C1 segment of cervical spinal cord (tissue), 14 donors: Measurements from ENCODE around the gene BEST3.
"Not testable (repeated sequence)": the region's sequence is repeated elsewhere in the genome, so short reads cannot be mapped to it uniquely, and the experiment has no call there.

Experiments
- DNase-seq, 14 donors: peaks; one replicate each; lab custom pipeline; 2025; lab: John Stamatoyannopoulos, UW

The BEST3 gene

DNA sequence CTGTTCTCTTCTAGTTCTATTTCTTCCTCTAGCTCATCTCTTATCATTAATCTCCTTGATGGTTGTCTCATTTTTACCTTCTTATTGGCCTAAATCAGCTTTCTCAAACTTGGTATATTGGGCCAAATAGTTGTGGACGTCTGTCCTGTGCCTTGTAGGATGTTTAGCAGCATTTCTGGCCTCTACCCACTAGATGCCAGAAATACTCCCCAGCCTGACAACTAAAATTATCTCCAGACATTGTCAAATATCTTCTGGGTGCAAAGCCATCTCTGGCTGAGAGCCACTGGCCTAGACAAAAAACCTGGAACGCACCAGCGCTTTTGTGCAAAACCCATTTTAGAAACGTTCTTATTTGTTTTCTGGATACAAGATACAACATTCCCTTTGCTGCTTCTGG lies 49.6 kb downstream of the BEST3 start:
- DNase-seq = peak in 1 of 14 donors; percentile 41

DNA sequence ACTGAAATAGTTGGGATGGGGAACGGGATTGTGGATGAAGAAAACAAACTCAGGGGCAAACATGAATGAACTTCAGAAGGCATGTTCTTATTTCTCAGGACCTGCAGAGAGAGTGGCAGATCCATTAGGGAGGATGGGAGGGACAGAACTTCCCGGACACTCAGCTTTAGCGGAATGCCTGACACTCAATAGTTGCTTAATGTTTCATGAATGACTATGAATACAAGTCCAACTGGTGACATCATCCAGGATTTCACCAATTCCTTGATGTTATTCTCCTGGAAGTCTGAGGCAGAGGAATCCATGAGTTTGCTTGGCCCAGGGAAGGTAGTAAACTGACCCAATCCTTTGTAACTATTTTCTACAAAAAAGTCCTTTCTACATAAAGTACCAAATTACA lies 50.6 kb downstream of the BEST3 start:
- no peak for DNase-seq

DNA sequence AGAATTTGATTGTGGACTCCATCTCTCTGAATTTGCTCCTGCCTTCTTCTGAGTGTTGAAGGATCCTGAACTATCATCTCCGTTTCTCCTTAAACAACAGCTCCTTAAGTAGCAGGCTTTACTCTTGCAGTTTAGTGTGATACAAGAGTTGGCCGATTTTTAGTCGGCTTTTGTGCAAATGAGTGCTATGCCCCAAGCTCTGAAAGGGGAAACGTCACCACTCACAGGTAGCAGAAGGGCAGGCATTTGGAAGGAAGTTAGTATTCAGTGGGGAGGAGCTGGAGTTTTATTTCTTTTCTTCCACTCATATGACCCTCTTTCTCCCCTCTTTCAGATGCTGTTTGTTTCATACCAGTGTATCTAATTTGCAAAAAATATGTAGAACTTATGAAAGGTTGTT lies 51.9 kb downstream of the BEST3 start:
- DNase-seq = no peak

DNA sequence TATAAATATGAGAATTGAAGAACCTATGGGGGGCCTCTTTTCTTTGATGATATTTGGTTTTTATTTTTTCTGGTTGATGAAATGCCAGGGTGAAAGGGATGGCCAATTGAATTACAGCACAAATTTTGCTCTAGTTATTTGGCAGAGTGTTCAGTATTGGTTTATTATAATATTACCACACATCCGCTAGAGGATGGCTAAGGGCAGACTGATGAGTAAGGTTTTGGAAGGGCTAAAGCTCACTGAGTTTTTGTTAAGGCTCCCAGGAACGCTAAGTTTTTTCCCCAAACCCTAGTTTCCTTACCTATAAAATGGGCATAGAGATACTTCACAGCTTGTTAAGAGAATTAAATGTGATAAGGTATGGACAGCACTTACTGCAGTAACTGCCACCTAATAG lies 54.1 kb downstream of the BEST3 start:
- DNase-seq = no peak

DNA sequence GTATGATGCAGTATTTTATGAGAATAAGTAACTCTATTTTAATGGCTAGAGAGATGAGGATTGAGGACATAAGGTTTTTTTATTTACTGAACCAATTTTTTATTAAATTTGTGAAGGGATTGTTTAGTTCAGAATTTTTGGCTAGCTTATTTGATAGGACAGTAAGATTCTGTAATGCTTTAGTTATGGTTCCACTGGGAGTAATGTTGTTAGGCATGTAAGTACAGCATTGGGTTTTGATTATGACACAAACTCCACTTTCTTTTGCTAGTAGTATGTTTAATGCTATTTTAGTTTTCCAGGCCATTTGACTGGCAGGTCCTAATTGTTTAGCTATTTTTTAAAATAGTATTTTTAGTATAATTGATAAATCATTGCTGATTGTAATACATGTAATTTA lies 54.6 kb downstream of the BEST3 start:
- DNase-seq = no peak

DNA sequence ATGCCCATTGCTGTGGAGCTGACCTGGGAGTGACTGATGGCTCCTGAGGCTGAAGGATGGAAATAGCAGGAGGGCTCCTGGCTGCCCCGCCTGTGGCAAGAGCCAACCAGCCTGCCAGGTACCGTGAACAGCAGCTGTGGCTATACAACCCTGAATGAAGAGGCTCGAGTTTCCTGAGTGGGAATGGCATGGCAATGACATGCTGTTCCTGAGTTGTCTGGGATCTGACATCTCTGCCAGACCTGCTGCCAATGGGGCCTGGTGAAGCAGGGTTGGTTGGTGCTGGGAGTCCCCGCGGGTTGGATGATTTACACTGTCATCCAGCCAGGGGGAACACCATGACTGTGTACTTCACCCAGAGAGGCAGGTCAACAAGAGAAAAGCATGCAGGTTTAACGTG lies 56.6 kb downstream of the BEST3 start:
- DNase-seq = no peak

DNA sequence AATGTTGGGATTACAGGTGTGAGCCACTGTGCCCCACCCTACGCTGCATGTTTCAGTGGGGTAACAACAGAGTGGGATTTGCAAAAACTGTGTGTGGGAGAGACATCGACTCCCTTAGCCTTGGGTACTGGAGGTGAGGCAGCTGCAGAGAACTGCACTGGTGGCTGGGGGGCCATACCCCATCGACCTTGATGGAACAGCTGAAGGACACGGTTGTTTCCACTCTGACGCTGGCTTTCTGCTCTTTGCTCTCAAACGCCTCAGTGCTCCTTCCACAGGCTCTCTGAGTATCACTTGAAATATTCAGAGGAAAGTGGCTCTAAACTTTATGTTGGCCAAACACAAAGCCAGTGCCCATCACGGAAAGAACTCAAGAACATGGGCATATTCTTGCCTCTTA lies 57.6 kb downstream of the BEST3 start:
- DNase-seq = no peak

DNA sequence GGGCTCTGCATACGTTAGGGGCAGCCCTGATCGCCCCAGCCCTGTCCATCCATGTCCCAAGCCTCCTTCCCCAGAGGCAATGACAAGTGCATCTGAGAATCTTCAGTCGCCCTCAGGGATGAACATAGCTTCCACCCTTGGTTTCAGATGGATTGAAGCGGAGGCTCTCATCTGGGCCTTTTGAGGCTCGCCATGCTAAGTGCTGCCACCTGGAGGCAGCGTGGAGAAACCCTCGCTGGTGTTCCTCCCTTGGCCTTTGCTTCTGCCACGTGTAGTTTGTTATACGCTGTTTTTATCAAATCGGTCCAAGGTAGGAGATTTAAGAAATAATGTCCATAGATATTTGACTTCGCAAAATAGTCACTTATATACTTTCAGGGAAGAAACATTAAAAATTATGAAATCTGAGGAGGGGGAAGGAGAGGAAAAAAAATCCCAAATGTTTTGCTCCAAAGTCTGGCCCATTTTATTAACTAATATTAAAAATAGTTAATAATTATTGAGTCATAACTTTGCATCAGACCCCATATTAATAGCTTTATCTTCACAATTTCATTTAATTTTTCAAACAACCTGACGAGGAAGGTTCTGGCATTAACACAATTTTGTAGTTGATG lies 59.6 kb downstream of the BEST3 start:
- peak in 9 of 14 donors; percentile 3 to 45 (median 8) for DNase-seq

DNA sequence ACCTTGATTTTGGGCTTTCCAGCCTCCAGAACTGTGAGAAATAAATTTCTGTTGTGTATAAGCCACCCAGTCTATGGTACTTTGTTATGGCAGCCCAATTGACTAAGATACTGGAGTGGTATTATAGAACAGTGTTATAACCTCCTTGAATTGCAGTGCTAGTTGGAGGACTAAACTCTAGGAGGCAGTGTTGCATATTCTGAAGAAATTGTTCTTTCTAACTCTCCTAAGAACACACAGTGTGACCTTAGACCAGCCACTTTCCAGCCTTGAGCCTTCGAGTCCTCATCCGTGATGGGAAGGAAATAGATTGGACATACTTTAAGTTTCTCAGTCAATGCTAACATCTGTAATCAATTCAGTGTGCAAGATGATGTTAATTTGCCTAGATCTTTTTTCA lies 66.0 kb downstream of the BEST3 start:
- DNase-seq = no peak

DNA sequence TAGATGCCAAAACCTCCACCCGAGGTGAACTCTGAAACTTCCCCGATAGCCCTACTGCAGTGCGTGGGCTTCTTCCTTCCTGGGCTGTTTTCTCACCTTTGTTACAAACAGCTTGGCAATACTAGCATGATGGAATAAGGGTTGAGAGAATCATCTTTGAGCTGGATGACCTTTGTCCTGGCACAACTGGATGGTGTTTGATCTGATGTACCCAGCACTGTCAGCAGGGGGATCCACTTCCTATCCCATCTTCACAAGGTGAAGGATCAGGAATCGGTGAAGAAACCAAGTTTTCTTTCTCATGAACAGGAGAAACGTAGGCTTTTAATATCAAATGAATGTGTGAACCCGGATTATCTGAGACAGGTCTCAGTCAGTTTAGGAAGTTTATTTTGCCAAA lies 68.9 kb downstream of the BEST3 start:
- DNase-seq = no peak

DNA sequence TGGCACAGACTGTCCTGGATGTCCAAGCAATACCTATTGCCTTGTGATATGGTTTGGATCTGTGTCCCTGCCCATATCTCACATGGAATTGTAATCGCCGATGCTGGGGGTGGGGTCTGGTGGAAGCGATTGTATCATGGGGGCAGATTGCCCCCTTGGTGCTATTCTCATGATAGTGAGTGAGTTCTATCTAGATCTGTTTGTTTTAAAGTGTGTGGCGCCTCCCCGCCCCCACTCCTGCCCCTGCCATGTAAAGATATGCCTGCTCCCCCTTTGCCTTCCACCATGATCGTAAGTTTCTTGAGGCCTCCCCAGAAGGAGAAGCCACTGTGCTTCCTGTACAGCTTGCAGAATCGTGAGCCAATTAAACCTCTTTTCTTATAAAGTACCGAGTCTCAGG lies 71.6 kb downstream of the BEST3 start:
- DNase-seq = no peak

DNA sequence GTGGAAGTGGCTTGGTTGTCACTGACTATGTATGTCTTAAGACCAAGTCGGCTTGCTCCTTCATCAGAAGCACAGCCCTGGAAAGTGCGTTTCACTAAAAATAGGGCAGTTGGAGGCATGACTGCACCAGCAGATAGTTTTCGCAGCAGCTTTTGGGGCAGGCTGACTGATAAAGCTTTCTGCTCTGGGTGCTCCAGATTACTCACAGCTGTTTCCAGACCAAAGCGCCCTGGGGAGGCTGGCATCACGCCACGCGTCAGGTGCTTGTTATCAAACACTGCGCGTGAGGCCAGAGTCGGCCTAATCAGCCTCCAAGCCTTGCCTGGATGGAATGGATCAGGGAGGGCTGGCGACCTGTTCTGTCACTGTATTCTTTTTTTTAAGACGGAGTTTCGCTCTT lies 75.1 kb downstream of the BEST3 start:
- DNase-seq = no peak

DNA sequence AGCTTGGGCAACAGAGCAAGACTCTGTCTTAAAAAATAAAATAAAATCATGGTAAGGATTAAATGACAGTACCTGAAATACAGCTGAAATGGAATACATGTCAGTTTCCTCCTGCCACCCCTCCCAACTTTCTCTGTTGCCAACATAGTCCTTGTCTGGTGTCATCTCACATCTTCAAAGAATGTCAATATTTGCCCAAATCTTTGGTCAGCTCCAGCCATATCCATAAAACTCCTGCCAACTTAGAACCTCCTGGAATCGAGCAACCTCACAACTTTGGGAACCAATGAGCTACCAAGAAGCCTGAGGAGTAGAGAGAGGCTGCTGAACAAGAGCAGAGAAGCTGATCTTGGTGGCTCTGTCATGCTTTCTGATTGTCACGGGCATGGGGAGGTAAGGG lies 77.6 kb downstream of the BEST3 start:
- no peak for DNase-seq

DNA sequence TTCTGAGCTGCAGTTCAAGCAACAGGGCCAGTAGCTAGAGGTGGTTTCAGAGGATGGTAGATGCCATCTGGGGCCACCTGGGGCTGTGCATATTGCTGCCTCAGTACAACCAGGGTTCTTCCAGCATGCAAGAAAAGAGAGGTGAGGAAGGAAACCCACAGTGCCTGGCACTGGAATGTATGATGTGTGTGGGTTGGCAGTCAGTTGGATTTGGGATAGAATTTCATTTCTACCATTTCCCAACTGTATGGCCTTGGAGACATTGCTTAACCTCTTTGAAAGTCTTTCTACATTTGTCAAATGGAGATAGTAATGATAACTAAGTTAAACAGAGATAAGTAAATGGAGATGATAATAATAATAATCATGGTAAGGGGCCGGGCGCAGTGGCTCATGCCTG lies 78.2 kb downstream of the BEST3 start:
- DNase-seq = no peak

DNA sequence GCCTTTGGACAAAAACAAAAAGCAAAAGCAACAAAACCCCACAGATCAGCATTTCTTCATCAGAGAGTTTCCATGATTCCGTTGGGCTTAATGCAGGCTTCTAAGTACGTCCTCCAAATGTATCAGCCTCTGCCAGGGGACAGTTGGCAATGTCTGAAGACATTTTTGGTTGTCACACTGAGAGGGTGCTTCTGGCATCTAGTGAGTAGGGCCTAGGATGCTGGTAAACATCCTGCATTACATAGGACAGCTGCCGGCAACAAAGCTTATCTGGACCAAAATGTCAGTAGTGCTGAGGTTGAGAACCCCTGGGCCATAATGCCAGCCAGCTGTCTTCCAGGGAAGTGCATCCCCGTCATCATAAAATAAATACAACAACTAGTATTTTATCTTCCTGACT lies 79.0 kb downstream of the BEST3 start:
- no peak for DNase-seq

DNA sequence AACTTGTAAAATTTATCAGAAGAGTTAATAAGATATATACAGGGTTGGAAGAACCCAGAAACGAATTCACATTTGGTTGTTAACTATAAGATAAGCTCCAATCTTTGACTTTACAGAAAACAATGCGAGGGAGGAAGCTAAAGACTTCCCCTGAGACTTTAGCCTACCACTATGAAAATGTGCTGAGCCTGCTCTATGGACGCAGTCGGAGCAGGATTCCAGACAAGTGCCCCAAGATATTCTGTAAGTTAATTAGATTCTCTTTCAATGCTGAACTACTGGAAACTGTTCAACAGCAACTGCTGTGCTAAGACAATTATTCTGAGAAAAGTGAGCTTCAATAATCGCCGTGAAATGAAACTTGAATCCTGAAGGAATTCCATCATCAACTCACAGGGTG lies 80.1 kb downstream of the BEST3 start:
- no peak for DNase-seq

DNA sequence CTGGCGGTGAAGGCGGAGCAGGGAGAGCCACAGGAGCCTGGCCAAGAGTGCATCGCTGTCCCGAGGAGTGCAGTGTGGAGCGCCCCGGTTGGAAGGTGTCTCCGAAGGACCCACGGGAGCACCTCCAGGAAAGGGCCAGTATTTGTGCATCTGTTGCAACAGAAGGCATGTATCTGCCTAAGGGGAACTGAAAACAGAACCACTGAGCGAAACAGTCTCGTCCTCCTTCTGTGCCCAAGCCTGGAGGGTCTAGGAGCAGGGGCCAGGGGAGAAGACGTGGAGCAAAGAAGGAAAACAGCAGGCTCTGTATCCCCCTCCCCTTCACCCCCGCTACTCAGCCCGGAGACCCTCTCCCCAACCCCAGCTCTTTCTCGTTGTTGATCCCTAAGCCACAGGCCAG lies 83.1 kb downstream of the BEST3 start:
- DNase-seq = peak in 1 of 14 donors; percentile 4

DNA sequence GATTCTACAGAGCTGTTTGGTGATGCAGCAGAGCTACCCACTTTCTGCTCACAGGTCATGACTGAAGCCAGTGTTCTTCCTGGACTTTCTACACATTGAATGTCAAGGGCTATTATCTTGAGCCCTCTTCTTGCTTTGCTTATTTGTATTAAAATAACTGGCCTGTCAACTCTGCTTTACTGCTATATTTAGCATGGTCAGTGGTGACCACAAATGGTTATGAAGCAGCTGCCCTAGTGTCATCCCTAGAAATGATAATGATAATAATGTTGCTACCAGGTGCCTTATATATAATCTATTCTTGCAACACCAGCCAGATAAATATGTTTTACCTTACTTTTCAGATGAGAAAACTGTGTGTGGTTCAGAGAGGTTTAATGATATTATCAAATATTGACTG lies 85.8 kb downstream of the BEST3 start:
- DNase-seq = no peak

DNA sequence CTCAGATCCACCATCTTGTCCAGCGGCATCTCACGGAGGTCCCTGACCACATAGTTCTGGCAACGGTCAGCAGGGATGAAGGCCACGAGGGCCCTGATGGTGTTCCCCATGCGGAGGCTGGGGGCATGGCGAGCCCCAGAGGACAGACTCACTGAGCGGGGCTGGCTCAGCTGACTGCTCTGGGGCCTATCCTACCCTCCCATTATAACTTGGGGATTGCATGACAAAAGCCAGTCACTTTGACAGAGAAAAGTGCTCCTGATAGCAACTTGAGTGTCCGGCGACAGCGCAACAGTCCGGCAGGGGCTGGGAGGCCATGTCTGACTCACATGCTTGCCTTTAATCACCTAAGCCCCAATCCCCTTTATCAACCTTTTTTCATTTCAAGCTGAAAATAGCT lies 88.4 kb downstream of the BEST3 start, which contains the start of gene LRRC10:
Gene LRRC10 (minus strand): TSS at position 179 of the 400 bp plus-strand sequence. CDS start 69 bp downstream, at position 110.
- DNase-seq = no peak

DNA sequence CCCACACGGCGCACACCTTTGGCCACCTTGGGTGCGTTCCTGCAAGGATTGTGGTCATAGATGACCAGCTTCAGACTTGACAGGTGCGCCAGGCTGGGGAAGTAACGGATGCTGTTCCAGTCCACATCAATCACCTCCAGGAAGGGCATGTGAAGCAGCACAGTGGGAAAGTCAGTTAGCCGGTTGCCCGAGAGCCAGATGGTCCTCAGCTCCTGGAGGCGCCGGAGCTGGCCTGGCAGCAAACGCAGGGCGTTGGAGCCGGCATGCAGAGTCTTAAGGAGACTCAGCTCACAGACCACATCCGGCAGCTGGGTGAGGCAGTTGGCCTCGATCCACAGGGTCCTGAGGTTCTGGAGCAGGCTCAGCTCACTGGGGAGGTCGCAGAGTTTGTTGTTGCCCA lies 89.0 kb downstream of the BEST3 start:
- peak in 1 of 14 donors; percentile 49 for DNase-seq

DNA sequence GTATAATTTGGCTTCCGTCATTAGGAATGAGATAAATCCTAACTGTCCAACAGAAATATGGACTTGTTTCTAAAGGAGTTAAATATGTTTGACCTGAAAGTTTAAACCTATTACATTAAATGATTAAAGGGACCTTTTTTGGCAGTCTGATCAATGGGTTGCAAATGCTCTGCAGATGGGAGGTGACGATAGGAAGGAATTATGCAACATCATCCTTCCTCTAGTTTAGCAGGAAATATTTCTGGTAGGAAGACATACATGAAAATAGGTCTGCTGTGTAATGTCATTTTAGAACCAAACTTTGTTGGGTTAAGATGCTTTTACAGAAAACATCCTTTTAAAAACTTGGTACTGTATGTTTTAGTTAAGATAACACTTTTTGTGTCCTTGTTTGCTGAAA lies 91.0 kb downstream of the BEST3 start:
- no peak for DNase-seq

DNA sequence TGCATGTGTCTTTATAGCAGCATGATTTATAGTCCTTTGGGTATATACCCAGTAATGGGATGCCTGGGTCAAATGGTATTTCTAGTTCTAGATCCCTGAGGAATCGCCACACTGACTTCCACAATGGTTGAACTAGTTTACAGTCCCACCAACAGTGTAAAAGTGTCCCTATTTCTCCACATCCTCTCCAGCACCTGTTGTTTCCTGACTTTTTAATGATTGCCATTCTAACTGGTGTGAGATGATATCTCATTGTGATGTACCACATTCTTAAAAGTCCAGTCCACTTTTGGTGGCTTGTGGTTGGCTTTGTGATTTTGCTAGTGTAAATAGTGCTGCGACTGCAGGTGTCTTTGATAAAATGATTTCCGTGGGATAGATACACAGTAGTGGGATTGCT lies 94.8 kb downstream of the BEST3 start:
- DNase-seq = not testable (repeated sequence)
